Measurements from ENCODE around the gene SQSTM1.

SQSTM1 gene

DNA sequence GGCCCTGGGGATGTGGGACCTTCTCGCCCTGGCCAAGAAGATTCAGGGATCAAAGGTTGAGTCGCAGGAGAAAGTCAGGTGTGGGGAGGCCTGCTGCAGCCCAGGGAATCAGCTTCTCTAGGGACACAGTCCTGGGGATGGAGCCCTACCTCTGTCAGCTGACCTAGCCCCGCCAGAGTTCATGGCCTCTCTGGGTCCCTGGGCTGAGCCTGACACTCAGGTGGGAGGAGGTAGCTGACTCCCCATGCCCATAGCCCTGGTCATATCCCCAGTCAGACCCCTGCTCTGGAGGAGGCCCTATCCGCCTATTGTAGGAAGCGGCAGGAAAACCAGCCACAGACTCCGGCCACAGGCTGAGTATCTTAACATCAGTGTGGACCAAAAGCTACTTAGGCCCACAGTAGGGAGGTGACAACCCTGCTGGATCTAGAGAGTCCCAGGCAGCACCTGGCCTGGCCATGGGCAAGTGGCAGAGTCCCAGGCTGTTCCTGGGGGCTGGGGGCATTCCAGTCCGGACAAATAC, 52.9 kb downstream of the SQSTM1 start:
- DNase-seq (ENCODE audit: low read depth) = no peak

DNA sequence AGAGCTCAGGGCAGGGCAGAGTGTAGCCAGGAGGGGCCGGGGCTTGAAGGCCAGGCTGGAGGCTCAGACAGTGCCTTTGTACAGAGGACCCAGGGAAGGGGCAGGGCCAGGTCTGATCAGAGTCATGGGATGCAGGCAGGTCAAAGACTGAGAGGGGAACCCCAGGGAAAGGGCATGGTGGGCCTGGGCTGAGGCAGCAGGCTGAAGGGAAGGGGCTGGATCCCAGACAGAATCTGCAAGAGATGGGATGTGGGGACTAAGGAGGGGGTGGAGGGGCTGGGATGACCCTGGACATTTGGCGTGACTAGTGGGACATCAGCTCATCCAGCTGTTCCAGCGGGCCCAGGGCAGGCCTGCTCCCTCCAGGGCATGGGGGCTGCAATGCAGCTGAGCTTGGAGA, 53.4 kb downstream of the SQSTM1 start:
- DNase-seq (ENCODE audit: low read depth) = no peak

DNA sequence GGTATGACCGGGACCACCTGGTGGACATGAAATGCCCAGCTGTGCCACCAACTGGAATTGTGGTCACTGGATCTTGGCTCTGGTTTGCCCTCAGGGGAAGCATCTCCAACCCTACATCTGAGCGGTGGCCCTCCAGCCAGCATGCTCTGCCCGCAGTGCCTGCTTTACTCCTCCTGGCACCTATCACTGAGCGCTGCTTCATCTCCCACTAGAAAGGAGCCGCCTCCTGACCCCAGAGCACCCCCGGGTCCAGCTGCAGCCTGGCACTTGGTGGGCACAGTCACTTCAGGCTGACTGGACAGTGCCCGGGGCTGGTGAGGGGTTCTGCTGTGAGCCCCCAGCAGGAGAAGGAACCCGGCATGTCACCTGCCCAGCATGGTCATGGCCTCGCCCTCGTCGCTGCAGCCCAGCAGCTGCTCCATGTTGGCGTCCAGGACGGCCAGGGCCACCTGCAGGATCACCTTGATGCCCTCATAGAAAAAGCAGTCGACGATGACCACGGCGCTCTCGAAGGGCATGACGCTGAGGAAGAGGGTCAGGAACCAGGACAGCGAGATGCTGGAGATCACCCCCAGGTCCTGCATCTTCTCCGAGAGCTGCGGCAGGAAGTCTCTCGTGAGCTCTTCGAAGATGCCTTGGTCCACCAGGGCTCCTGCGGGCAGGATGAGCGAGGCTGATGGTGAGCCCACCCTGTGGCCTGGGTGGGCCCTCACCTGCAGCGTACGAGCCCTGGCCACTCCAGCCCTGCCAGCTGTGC, 54.0 kb downstream of the SQSTM1 start:
- DNase-seq (ENCODE audit: low read depth) = no peak

DNA sequence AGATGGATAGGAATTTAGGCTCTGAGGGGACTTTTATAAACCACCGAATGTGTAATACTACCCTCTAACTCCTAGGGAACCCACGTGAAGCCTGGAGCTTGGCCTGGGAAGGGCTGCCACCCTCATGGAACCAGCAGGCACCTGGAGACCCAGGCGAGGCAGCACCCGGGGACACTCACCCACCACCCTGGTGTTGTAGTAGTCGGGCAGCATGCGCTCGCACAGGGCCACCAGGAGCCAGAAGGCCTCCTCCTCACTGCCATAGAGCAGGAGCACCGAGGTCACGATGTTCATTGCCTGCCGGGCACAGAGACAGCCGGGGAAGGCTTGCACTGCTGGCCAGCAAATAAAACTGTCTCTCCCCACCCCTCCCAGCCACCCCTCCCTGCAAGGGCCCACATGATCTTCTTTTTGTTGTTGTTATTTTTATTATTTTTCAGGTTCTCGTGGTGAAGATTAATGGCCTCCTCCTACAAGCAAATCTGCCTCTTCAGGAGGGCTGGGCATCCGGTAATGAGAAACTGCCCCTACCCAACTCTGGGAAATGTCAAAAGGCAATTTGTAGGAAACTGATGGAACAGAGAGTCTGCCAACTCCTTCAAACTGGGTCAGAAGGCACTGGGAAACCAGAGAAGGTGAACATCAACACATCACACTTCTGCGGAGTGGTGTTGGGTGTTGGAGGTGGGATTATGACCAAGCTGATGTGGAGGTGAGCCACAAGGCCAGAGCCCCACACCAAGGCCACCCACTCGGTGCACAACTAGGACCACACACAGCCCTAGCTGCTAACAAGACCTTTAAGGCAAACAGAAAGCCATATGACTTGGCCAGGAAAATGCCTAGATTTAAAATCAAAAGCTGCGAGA, 55.3 kb downstream of the SQSTM1 start:
- DNase-seq (ENCODE audit: low read depth) = no peak

DNA sequence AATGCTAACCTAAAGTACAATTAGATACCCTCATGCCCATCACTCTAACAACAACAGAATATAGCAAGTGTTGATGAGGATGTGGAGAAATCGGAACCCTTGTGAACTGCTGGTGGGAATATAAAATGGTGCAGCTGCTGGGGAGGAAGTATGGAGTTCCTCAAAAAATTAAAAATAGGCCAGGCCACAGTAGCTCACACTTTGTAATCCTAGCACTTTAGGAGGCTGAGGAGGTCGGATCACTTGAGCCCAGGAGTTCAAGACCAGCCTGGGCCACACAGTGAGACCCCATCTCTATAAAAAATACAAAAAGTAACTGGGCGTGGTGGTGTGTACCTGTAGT, 55.9 kb downstream of the SQSTM1 start:
- no peak for DNase-seq (ENCODE audit: low read depth)

DNA sequence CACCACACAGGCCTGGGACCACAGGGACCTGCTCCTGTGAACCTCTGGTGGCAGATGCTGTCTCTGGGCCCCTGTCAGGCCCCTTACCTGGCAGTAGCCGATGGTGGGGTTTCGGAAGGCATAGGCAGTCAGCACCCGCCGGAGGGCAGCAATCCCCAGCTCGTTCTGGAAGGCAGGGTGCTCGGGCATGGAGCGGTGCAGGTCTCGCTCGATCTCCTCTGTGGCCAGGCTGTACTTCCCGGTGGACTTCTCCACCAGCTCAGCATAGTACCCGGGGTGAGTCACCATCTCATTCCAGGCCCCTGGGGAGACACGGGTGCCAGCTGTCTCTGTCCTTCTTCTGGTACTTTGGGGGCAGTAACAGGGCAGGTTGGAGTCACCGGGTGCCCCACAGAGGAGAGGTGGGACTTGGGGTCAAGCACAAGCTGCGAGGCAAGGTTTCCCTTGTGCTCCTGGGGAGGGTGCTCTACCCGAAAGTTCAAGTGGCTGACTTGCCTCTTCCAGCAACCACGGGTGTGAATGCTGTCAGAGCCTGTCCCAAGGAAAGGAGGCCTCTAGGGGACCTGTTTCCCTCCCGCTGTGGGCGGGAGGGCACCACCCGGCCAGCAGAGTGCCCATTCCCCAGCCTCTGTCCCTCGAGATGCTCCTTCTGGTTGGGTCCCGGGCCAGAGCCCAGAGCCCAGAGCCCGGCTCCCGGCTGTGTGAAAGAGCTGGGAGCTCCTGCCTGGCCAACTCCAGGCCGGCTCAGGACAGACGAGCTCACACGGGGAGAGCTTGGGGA, 57.7 kb downstream of the SQSTM1 start:
- DNase-seq (ENCODE audit: low read depth) = no peak

DNA sequence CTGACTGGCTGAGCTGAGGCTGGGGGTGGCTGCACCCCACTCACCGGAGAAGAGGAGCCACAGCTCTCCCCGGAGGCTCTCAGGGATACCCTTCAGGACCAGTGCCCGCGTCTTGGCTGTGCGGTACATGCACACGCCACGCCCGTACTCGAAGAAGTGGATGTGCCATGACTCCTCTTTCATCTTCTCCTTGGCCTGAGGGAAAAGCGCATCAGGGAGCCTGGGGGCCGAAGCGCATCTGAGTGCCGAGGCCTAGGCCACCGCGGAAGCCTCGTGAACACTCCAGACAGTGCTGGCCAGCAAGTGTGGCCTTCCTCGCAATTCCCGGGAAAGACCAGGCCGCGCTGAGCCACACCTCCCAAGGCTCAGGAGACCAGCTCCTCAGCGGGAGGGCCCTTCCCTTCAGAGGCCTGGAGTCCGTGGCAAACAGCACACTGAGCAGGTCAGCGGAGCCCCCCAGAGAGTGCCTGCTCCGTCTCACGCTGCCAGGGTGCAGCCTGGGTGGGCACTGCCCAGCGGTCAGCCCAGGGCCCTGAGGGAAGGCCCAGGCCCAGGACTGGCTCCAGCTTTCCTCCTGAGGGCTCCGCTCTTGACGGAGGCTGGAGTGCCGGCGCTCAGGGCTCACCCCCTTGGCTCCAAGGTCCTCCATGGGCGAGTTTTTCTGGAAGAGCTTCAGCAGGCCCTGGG, 58.4 kb downstream of the SQSTM1 start:
- DNase-seq (ENCODE audit: low read depth) = no peak

DNA sequence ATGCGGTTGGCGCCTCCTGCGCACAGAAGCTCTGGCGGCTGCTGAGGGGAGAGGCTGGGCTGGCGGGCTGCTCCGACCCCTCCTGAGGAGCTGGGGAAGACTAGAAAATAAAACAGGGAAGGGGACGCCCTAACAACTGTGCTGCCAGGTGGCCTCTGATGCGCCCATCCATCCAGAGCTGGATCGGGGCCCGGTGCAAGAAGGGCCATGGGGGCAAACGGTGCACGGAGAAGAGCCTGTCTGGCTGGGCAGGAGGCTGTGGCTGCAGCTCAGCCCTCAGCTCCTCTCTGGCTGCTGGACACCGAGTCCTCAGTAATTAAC, 58.9 kb downstream of the SQSTM1 start:
- DNase-seq (ENCODE audit: low read depth) = no peak

DNA sequence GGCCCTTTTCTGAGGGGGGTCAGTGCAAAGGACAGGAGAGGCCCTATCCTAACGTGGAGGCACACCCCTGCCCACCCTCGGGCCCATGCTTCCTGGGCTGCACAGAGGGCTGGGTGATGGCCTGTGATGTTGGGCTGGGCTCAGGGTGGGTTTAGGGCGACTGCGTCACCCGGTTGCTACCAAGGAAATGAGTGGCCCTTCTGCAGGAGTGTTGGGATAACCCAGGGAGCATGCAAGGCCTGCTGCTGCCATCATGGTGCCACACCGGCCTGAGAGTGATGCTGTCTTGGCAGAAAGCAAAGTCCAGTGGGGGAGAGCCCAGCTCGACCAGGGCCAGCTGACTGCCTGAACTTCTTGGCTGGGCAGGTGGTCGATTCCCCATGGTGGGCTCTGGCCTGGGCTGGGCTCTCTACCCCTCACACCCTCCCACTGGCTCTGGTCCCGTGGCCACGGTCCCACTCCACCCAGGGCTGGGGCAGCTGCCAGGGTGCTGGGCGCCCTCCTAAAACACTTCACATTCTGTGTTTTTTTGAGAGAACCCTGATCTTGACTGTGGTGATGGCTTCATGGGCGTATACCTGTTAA, 59.5 kb downstream of the SQSTM1 start:
- DNase-seq (ENCODE audit: low read depth) = no peak

DNA sequence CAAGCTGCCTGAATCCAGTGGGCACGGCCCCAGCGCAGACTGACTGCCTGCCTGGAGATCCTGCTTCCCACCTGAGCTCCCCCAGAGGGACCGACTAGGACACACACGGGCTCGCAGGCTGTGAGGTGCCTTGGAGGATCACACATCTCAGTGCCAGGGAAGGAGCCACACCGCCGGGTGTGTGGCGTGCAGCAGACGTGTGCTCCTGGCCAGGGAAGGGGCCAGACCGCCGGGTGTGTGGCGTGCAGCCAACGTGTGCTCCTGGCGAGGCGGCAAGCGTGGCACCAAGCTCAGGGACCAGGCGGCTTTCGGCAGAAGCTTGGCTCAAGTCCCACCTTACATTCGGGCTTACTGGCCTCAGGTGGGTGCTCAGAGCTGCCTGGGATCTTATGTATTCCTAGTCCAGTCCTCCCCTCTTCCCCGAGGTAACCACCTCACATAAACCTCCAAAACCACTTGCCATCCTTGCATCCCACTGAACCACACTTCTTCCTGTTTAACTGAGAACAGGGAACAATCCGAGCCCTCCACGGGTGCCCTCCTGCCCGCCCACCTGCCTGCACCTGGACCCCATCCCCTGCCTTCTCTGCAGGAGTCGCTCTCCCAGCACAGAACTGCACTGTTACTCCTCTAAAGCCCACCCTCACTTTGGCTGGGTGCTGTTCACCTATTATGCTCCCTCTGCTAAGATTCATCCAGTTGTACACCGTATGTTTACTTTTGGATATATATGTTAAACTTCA, 60.3 kb downstream of the SQSTM1 start:
- DNase-seq (ENCODE audit: low read depth) = no peak

DNA sequence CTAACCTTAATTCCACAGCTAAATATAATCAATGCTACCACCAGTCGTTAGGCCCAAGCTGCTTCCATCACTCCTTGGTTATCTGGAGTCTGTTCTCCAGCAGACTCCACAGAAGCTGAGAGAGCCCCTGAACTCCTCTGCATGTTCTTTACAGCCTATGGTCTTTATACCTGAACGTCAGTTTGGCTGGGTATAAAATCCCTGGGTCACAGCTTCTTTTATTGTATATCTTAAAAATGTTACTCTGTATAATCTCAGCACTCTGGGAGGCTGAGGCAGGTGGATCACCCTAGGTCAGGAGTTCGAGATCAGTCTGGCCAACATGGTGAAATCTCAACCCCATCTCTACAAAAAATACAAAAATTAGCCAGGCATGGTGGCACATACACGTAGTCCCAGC, 61.6 kb downstream of the SQSTM1 start:
- no peak for DNase-seq (ENCODE audit: low read depth)

DNA sequence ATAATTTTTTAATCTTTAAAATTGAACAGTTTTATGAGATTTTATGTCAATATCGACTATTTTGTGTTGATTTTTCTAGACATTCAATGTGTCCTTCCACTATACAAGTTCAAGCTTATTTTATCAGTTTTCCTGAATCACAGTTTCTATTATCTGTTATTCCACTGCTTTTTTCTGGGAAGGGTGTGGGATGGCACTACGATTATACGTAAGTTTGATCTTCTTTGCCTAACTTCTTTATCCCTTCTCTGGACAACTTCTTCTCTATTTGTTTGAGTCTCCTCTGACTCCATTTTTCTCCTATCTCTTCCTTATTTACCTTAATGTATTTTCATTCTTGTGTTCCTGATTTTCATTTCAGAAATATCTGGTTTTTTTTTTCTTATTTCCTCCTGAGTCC, 62.5 kb downstream of the SQSTM1 start:
- DNase-seq (ENCODE audit: low read depth) = no peak

DNA sequence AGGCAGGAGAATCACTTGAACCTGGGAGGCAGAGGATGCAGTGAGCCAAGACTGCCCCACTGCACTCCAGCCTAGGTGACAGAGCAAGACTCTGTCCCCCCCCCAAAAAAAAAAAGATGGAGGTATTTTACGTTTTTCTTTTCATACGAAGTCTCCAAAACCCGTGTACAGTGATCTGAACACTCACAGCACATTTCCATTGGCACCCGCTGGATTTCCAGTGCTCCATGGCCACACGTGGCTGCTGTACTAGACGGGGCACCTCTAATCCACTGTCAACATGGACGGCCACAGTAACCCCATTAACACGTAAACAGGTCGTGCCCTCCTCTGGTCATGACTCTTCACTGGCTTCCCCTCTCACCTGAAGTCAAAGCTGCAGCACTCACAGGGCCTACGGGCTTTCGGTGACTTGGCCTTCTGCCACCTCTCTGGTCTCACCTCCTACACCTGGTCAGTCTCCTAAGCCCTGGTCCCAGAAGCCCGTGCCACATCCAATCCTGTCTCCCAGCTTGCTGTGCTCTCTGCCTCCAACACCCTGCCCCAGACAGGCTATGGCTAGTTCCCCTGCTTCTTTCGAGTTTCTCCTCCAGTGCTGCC, 64.9 kb downstream of the SQSTM1 start:
- DNase-seq (ENCODE audit: low read depth) = no peak

DNA sequence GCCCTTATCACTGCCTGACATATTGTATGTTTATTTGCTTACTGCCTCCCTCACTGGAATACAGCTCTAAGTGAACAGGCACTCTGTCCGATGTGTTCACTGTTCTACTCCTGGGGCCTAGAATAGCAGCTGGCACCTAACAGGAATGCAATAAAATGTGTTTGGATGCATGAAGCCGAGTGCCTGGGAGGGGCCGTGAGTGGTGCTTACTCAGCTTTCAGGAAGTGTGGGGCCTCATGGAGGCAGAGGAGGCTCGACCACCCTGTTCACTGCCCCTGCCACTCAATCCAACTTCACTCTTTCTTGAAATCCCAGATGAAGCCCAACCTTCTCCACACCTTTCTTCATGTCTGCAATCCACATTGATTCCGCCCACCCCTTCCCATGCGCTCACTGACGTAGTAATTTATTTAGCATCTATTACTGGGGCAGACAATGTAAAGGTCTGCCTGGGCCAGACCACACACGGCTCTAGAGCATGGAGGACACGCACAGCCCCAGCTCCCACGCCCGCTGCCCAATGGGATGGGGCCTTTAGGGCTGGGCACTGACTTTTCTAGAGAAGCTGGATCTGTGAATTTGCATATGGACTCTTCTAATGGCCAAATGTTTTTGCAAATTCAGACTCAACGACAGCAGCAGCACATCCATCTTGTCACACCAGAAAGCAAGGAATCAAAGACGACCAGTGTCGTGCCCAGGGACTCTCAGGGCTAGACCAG, 65.6 kb downstream of the SQSTM1 start:
- no peak for DNase-seq (ENCODE audit: low read depth)

DNA sequence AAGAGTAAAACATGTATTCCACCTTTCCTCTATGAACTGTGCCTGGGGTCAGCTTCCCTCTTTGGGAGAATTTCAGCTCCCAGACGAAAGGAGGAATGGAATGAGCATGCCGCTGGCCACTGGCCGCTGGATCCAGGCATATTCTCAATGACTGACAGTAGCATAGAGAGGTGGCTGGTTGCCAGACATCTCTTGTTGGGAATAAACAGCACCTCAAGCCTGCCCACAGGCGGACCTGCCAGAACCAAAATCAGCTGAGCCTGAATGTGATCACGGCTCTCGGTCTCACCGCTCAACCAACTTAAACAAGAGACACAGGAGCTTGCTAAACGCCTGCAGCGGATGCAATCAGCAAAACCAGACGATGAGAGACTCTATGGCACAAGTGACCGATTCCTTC, 66.4 kb downstream of the SQSTM1 start:
- DNase-seq (ENCODE audit: low read depth) = no peak
